Thoracic aorta endothelial cell (primary cell): ENCODE data around the gene RSPH4A. TPM values are rescaled to one million over a fixed set of nuclear protein-coding genes. Genes with fewer than 3 reads are reported as not detected.

ENCODE experiments used
- total RNA-seq: library from RNA; depleted of rRNA; stranded (reverse); fragments of >200 nt; gene quantifications from 2 replicates; pipeline ENCODE4 v1.2.3, GENCODE V29; 2012

RSPH4A gene
- not detected in 2 replicates for total RNA-seq

GRCh38 chr6:116615937-116616736 lies at the start of gene RSPH4A:
Gene RSPH4A, plus strand, starts transcription at chr6:116616479. Its CDS starts 145 bp downstream, at chr6:116616624.

GRCh38 chr6:116570856-116571682 lies 45.2 kb upstream of the RSPH4A start, which contains the start of gene RWDD1:
Gene RWDD1, plus strand, starts transcription at chr6:116571504. Its CDS starts 79 bp downstream, at chr6:116571583.

GRCh38 chr6:116680880-116681672 lies 64.8 kb downstream of the RSPH4A start, which contains the start of gene KPNA5:
Gene KPNA5, plus strand, starts transcription at chr6:116681211. Its CDS starts 124 bp downstream, at chr6:116681335.

Other genes starting within 250 kb of the RSPH4A start
- gene DSE, start 245.5 kb upstream of the RSPH4A start, total RNA-seq, result 33.0 and 41.6 TPM in 2 replicates
- gene CALHM6, start 155.1 kb upstream of the RSPH4A start, total RNA-seq, result 0.13 and 0.50 TPM in 2 replicates
- gene CALHM5, start 104.8 kb upstream of the RSPH4A start, total RNA-seq, result 7.7 and 9.3 TPM in 2 replicates
- 0.13 and 0.22 TPM in 2 replicates for gene TRAPPC3L, start 70.8 kb upstream of the RSPH4A start, total RNA-seq
- 0.13 and 0.22 TPM in 2 replicates for gene CALHM4, start 62.7 kb upstream of the RSPH4A start, total RNA-seq
- 51.9 and 54.1 TPM in 2 replicates for gene RWDD1, start 45.0 kb upstream of the RSPH4A start, total RNA-seq
- 15.1 and 18.2 TPM in 2 replicates for gene ZUP1, start 52.3 kb downstream of the RSPH4A start, total RNA-seq
- 13.2 and 14.1 TPM in 2 replicates for gene KPNA5, start 64.7 kb downstream of the RSPH4A start, total RNA-seq
- 0.13 and 0.36 TPM in 2 replicates for gene FAM162B, start 149.2 kb downstream of the RSPH4A start, total RNA-seq
- gene GPRC6A, start 212.6 kb downstream of the RSPH4A start, total RNA-seq, result not detected in 2 replicates